NCI-H2196 (cell line): ENCODE measurements around the gene VEPH1.

ENCODE experiments used
- DNase-seq: peaks from one replicate; lab custom pipeline; 2025; ENCODE audit not compliant: unreplicated experiment; lab: John Stamatoyannopoulos, UW

The VEPH1 gene

GRCh38 chr3:157502916-157503595 lies at the start of gene VEPH1:
TSS of gene VEPH1 (minus strand) at chr3:157503416. CDS start at chr3:157495349, 8,067 bp downstream.
- no peak for DNase-seq

GRCh38 chr3:157551961-157552360 lies 48.7 kb upstream of the VEPH1 start:
- DNase-seq, result no peak

- DNase-seq, result no peak
Observed at GRCh38 chr3:157549498-157549897, 46.3 kb upstream of the VEPH1 start.

GRCh38 chr3:157544501-157545130 lies 41.4 kb upstream of the VEPH1 start:
- no peak for DNase-seq

- no peak for DNase-seq
Observed at GRCh38 chr3:157543501-157544035, 40.4 kb upstream of the VEPH1 start.

- no peak for DNase-seq
Observed at GRCh38 chr3:157542711-157543500, 39.7 kb upstream of the VEPH1 start.

- no peak for DNase-seq
Observed at GRCh38 chr3:157541506-157542236, 38.5 kb upstream of the VEPH1 start.

GRCh38 chr3:157540656-157541055 lies 37.4 kb upstream of the VEPH1 start:
- DNase-seq, result no peak

GRCh38 chr3:157535667-157536066 lies 32.5 kb upstream of the VEPH1 start:
- no peak for DNase-seq

- no peak for DNase-seq
Observed at GRCh38 chr3:157534725-157535161, 31.5 kb upstream of the VEPH1 start.

GRCh38 chr3:157533298-157534070 lies 30.3 kb upstream of the VEPH1 start:
- no peak for DNase-seq

GRCh38 chr3:157532529-157533297 lies 29.5 kb upstream of the VEPH1 start:
- DNase-seq, result peak; percentile 87

- DNase-seq, result no peak
Observed at GRCh38 chr3:157531771-157532170, 28.6 kb upstream of the VEPH1 start.

GRCh38 chr3:157531301-157531660 lies 28.1 kb upstream of the VEPH1 start:
- no peak for DNase-seq

- no peak for DNase-seq
Observed at GRCh38 chr3:157530637-157531300, 27.6 kb upstream of the VEPH1 start.

GRCh38 chr3:157529751-157530150 lies 26.5 kb upstream of the VEPH1 start:
- DNase-seq, result no peak

GRCh38 chr3:157529085-157529484 lies 25.9 kb upstream of the VEPH1 start:
- DNase-seq, result no peak

GRCh38 chr3:157527131-157527881 lies 24.1 kb upstream of the VEPH1 start:
- no peak for DNase-seq
